GM12874 (cell line): ENCODE data around the gene ERN2.

Source experiments
- CTCF ChIP-seq: IDR thresholded peaks from 2 replicates; pipeline ENCODE4 v1.5.1; 2011; ENCODE audit warnings: low read depth, mild to moderate bottlenecking, control low read depth, low read length, moderate library complexity; ENCODE audit not compliant: insufficient read depth

The ERN2 gene

GRCh38 chr16:23666571-23667354 is 46.3 kb downstream of the ERN2 start:
- TF ChIP-seq CTCF, result no peak

GRCh38 chr16:23663918-23664317 is 49.1 kb downstream of the ERN2 start:
- no peak for TF ChIP-seq CTCF

- TF ChIP-seq CTCF, result no peak
These were observed 61.0 kb downstream of the ERN2 start for GRCh38 chr16:23651943-23652468.

GRCh38 chr16:23650674-23651416 is 62.2 kb downstream of the ERN2 start:
- no peak for TF ChIP-seq CTCF

GRCh38 chr16:23642246-23642774 is 70.7 kb downstream of the ERN2 start:
- no peak for TF ChIP-seq CTCF

- no peak for TF ChIP-seq CTCF
These were observed 71.9 kb downstream of the ERN2 start, which contains the start of the genes DCTN5 and PALB2 for GRCh38 chr16:23640931-23641765. DCTN5 (plus strand) TSS chr16:23641466; CDS start chr16:23641543, 77 bp downstream. PALB2 (minus strand) TSS chr16:23641310; CDS start chr16:23641157, 153 bp downstream.

- TF ChIP-seq CTCF, result no peak
These were observed 72.4 kb downstream of the ERN2 start for GRCh38 chr16:23640615-23640930.
